HEK293 (cell line): Measurements from ENCODE around the gene KRT27.

Experiments used
- CTCF ChIP-seq: fragments of 450-650 bp; formaldehyde crosslinking; IDR thresholded peaks from 2 replicates; pipeline ENCODE4 v1.5.1; 2016; ENCODE audit warnings: missing biosample characterization, missing genetic modification characterization
- YY1 ChIP-seq: fragments of 450-650 bp; formaldehyde crosslinking; IDR thresholded peaks from 2 replicates; pipeline ENCODE4 v1.5.1; 2018; ENCODE audit warnings: missing biosample characterization, missing genetic modification characterization
- ZBTB20 ChIP-seq: fragments of 450-650 bp; formaldehyde crosslinking; IDR thresholded peaks from 2 replicates; pipeline ENCODE4 v1.5.1; 2016; ENCODE audit warnings: missing biosample characterization, missing genetic modification characterization
- ZNF248 ChIP-seq: fragments of 450-650 bp; formaldehyde crosslinking; IDR thresholded peaks from 2 replicates; pipeline ENCODE4 v1.5.1; 2017; ENCODE audit warnings: missing biosample characterization, missing genetic modification characterization
- ZNF549 ChIP-seq: fragments of 450-650 bp; IDR thresholded peaks from 2 replicates; pipeline ENCODE4 v1.5.1; 2018; ENCODE audit warnings: missing biosample characterization, missing genetic modification characterization, mild to moderate bottlenecking, inconsistent platforms, moderate library complexity
- ZNF707 ChIP-seq: fragments of 450-650 bp; formaldehyde crosslinking; IDR thresholded peaks from 2 replicates; pipeline ENCODE4 v1.5.1; 2016; ENCODE audit warnings: missing biosample characterization, missing genetic modification characterization

GRCh38 chr17:40777459-40777858 lies 4.9 kb downstream of the KRT27 start:
- TF ChIP-seq ZNF707, result no peak
- TF ChIP-seq CTCF (tag by site-specific recombination), result no peak
- no peak for TF ChIP-seq YY1 (tag by site-specific recombination)
- TF ChIP-seq ZBTB20 (tag by site-specific recombination), result no peak
- no peak for TF ChIP-seq ZNF248
- no peak for TF ChIP-seq ZNF549 (tag by site-specific recombination)
